OCI-LY7 (cell line): ENCODE measurements around the gene PRM2.

ENCODE experiments used
- CTCF ChIP-seq: fragments of 200-600 bp; sonication (generic); conservative IDR thresholded peaks from 2 replicates; pipeline ENCODE4 v1.5.1; 2014; ENCODE audit warnings: mild to moderate bottlenecking, antibody characterized with exemption, low read length, moderate library complexity, mixed read lengths
- EZH2phosphoT487 ChIP-seq: fragments of 200-600 bp; sonication (generic); IDR thresholded peaks from 2 replicates; pipeline ENCODE4 v1.6.1; 2018; ENCODE audit warnings: low read depth, borderline replicate concordance, mild to moderate bottlenecking, mixed run types, antibody characterized with exemption, low read length, moderate library complexity, mixed read lengths

GRCh38 chr16:11323551-11324336 lies 47.5 kb upstream of the PRM2 start:
- TF ChIP-seq CTCF (no peak), EZH2phosphoT487 (no peak)
